ENCODE measurements around the gene ATP8A2.

- no peak for TF ChIP-seq POLR2A (IDR thresholded peaks at IDR 0.05)
- TF ChIP-seq POLR2AphosphoS5 (IDR thresholded peaks at IDR 0.05), result peak; percentile 81
Measured at GRCh38 chr13:25901460-25902376, 529.9 kb downstream of the ATP8A2 start.
